HG03354 (cell line): ENCODE measurements around the gene GKN2.
"Not testable (repeated sequence)": the region's sequence is repeated elsewhere in the genome, so short reads cannot be mapped to it uniquely, and the experiment has no call there.

Experiments used
- ATAC-seq: cut with Tn5 transposase; IDR thresholded peaks from one replicate; pipeline ENCODE4 v1.9.1; 2021; ENCODE audit warnings: mild to moderate bottlenecking; ENCODE audit not compliant: unreplicated experiment, poor library complexity, severe bottlenecking

Gene GKN2

DNA sequence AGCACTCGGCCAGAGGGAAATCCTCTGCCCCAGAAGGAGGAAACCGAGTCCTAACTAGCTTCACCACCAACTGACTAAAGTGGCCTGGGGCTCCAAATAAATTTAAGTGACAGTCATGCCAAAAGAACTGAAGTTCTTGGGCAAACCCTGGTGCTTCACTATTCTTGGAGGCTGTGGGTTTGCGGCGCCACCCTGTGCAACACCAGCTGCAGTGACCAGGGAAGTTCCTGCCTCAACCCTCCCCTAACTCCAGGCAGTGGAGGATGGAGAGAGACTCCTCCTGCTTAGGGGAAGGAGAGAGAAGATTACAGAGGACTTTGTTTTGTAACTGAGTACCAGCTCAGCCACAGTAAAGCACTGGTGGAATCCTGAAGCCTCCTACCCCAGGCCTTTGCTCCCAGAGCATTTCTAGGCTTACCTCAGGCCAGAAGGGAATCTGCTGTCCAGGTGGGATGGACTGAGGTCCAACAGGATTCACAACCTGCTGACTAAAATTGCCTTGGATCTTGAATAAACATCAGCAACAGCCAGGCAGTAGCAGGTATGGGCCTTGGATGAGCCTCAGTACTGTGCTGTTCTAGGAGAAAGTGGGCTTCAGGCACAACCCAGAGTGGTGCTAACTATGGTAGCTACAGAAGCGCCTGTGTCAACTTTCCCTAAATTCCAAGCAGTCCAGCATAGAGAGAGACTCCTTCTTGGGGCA is 52.0 kb downstream of the GKN2 start:
- no peak for ATAC-seq

DNA sequence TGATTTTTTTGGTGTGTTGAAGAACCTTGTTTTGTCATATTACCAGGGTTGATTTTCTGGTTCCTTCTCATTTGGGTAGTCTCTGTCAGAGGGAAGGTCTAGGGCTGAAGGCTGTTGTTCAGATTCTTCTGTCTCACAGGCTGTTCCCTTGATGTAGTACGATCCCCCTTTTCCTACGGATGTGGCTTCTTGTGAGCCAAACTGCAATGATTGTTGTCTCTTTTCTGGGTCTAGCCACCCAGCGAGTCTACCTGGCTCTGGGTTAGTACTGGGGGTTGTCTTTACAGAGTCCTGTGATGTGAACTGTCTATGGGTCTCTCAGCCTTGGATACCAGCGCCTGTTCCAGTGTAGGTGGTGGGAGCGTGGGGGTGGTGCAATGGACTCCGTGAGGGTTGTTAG is 56.7 kb downstream of the GKN2 start:
- ATAC-seq, result not testable (repeated sequence)
